AML-193 (cell line): ENCODE data around the gene PEAK1.

ENCODE experiments used
- DNase-seq, 2 experiments: peaks; one replicate each; lab custom pipeline; 2025; lab: John Stamatoyannopoulos, UW

Gene PEAK1

DNA sequence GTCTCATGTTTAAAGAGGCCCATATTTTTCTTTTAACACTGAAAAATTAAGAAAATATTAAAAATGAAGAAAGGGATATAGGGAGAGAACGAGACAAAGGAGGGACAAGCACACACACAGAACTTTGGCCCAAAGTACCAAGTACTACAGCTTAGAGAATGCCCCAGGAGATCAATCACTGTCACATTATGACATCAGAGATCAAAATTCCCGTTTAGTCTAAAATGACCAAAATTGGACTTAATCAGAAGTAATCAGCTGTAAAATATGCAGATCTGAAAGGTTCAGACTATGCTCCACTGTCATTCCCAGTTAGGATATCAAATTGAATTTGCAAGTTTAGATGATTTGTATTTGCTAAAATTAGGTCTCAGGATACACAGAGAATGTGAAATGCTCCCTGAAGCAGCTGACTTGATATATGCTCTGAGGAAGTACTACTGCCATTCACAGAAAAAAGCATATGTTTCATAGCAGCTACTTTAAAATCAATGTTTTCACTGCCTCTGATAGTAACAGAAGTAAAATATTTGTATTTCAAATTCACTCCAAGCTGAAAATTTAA lies 123.0 kb downstream of the PEAK1 start:
- DNase-seq, result no peak

DNA sequence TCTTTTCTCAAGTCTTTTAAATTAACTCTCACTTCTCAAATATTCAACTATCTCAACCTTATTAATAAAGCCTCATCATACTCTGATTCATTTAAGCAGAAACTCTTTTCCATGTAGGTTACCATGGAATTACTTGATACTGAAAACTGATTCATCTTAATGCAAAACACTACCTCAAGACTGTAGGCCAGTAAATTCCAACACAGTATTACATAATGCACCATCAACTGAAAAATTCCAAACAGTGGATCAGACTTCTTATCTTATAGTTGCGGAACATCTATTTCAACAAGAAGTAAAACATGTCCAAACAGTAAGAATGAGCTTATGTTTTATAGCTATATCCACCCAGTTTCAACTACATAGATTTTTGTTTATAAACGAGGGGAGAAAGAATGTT lies 124.5 kb downstream of the PEAK1 start:
- no peak for DNase-seq

DNA sequence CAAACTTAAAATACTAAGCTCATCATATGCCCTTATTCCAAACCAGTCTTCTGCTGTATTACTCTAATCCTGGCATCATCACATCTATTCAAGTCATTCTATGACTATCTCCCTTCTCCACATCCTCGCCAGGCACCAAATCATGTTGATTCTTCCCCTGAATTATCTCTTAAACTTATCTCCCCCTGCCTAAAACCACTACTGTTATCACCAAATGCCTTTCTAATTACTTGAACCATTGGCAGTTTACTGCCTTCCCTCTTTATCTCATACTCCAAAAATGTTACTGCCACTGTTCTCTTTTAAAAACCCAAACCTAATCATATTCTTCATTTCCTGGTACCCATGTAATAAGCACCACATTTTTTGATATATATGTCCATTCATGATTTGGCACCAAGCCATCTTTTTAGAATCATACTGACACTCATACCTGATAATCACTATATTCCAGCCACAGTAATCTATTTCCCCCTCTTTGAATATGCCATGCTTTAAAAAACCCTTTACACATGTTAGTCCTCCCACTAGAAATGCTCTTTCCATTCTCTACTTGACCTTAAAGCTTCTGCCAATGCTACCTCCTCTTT lies 126.8 kb downstream of the PEAK1 start:
- DNase-seq, result no peak

DNA sequence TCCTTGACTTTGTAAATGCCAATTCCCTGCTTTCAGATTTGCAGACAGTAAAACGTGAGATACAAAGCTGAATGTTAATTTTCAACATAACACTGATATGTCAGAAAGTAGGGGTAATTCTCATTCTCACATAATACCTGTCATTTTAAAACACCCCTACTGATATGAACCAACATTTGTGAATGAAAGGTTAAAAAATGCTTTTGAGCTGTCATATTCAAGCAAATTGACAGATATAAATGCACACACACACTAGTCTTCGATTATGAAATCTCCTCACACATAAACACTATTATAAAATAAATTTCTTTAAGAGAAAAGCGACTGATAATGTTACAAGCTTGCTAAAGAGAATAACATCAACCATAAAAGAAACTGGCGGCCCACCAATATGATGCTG lies 128.8 kb downstream of the PEAK1 start:
- DNase-seq, result no peak

DNA sequence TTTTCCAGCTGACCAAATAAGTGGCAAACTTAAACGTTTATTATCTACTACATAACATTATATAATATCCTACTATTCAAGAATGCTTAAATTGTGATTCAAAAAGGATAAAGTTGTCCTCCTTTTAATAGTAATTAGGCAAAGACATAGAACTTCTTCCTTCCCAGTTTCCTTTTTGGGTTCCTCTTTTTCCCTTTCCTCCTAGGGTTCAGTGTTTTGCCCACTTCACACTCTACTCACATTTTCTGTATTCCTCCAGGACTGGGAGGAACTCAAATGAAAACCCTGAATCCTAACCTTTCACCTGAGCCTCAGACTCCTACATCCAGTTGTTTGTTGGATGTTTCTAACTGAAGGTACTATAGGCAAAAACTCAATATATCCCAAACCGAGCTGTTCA lies 132.5 kb downstream of the PEAK1 start:
- DNase-seq, result no peak

DNA sequence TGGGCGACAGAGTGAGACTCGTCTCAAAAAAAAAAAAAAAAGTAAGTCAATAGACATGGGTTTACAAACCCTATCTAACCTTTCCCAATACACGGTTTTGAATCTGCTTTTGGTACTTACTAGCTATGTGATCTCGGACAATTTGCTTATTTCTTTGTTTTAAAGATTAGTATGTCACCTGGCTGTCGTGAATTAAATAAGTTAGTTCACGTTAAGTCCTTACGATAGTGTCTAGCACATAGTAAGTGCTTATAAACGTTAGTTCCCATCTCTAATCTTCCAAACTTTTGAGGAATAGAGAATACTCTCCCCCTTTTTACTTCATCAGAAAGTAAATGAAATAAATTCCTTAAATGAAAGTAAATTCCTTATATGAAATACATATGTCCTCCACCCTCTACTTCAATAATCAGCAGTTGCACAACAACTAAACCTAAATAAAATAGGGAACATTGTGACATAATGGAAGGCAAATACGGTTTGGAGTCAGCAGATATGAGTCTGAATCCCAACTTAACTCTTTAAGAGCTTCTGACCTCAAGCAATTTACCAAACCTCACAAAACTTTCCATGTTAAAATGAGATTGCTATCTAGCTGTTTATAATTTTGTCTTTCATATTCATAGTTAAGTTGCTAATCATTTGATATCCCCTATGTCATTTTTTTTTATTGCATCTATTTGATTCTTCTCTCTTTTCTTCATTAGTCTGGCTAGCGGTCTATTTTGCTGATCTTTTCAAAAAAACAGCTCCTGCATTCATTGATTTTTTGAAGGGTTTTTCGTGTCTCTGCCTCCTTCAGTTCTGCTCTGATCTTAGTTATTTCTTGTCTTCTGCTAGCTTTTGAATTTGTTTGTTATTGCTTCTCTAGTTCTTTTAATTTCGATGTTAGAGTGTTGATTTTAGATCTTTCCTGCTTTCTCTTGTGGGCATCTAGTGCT lies 134.6 kb downstream of the PEAK1 start:
- DNase-seq, result no peak

DNA sequence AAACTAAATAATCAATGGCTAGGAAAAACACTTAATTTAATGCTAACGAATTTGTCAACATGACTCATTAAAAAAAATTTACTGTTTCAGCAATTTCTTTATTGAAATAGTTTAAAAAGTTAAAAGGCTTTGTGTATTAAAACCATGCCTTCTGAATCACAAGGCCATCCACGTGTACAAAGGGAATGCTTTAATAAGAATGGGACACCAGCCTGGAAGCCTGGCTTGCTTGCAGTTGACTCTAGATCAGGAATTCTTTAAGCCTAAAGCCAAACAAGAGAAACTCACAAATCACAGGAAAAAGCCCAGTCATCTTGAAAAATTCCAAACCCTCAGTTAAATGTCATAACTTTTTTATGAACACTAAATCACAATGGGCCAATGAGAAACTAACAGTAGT lies 137.6 kb downstream of the PEAK1 start:
- no peak for DNase-seq

DNA sequence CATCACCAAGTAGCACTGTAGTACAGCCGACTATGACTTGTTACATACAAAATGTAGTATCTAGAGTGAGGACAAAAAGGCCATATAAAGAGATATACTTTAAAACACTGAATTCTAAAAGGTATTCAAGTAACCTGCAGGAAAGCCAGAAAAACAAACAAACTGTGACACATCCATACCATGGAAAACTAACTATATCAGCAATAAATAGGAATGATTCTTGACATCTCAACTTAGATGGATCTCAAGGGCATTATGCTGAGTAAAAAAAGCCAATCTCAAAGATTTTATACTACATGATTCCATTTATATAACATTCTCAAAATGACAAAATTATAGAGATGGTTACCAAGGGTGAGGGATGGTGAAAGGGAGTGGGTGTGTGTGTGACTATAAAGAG lies 143.0 kb downstream of the PEAK1 start:
- DNase-seq, result no peak

DNA sequence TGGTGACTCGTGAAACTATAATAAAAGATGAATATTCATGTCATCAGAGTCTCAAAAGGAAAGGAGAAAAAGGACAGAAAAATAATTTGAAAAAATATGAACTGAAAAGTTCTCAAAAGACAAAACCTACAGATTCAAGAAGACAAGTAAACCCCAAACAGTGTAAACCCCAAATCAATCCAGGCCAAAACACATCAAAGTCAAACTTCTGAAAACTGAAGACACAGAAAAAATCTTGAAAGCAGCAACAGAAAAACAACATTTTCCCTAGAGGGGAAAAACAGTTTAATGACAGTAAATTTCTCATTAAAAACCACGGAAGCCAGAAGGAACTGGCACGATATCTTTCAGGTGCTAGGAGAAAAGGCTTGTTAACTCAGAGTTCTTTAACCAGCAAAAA lies 143.8 kb downstream of the PEAK1 start:
- no peak for DNase-seq

DNA sequence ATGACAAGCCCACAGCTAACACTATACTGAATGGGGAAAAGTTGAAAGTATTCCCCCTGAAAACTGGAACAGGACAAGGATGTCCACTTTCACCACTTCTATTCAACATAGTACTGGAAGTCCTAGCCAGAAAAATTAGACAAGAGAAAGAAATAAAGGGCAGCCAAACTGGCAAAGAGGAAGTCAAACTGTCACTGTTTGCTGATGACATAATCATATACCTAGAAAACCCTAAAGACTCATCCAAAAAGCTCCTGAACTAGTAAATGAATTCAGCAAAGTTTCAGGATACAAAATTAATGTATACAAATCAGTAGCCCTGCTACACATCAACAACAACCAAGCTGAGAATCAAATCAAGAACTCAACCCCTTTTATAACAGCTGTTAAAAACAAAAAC lies 146.8 kb downstream of the PEAK1 start:
- DNase-seq, result peak; percentile 8 to 44

DNA sequence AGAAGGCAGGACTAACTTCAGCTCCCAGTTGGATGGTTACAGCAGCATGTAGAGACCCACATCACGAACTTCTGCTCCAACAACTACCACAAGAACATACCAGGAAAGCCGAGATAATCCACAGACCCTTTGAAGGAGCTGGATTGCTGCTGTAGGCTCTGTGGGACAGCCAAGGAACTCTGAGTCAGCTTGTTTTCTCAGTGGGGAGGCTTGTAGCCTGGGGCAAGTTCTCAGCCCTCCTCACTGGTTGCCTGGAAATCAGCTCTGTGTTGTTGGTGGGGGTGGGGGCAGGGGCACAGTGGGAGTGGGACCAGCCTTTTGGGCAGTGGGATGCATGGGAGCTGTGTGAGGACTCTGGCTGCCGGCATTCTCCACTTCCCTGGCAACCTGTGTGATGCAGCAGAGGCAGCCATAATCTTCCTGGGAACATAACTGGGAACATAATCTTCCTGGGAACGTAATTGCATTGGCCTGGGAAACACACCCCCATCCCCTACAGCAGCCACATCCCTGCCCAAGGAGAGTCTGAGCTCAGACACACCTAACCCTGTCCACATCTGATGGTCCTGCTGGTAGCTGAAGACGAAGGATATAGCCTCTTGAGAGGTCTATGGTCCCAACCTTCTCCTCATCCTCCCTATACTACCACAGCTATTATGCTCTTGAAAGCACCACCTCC lies 153.1 kb downstream of the PEAK1 start:
- DNase-seq, result no peak

DNA sequence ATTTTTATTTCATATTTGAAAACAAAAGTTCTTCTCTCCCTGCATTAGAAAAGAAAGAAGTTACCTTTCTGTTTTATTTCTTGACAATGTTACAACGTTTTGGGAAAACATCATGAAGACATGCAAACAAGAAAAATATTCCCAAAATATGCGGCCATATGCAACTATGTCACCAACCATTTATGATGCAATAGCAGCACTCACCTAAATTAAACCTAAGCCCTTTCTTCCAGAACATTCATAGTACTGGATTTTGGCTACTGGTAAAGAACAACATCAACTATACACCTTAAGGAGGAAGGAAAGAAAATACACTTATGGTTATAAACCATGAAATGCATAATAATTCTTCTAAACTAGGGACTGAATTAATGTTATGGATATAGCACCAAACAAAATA lies 164.5 kb downstream of the PEAK1 start:
- no peak for DNase-seq

DNA sequence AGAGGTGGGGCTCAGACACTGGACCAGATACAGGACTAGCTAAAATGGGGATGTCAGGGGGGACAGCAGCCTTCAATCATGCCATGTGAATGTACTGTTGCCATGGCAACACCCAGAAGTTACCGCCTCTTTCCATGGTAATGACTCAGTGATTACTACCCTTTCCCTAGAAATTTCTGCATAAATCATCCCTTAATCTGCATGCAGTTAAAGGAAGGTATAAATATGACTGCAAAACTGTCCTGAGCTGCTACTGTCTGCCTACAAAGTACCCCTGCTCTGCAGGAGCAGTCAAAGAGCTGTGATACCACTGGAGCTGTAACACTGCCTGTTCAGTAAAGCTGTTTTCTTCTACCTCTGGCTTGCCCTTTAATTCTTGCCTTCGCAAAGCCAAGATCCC lies 168.2 kb downstream of the PEAK1 start:
- DNase-seq, result no peak

DNA sequence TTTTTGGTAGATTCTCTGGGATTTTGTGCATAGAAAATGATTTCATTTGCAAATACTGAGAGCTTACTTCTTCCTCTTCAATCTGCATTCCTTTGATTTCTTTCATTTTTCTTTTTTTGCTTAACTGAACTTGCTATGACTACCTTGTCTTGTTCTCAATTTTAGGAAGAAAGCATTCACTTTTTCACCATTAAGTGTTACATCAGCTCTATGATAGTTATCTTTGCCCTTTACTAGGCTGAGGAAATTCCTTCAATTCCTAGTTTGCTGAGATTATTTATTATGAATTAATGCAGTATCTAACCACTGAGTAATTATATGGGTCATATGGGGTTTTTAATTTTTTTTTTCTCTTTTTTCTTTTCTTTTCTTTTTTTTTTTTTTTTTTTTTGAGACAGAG lies 172.8 kb downstream of the PEAK1 start:
- DNase-seq, result no peak

DNA sequence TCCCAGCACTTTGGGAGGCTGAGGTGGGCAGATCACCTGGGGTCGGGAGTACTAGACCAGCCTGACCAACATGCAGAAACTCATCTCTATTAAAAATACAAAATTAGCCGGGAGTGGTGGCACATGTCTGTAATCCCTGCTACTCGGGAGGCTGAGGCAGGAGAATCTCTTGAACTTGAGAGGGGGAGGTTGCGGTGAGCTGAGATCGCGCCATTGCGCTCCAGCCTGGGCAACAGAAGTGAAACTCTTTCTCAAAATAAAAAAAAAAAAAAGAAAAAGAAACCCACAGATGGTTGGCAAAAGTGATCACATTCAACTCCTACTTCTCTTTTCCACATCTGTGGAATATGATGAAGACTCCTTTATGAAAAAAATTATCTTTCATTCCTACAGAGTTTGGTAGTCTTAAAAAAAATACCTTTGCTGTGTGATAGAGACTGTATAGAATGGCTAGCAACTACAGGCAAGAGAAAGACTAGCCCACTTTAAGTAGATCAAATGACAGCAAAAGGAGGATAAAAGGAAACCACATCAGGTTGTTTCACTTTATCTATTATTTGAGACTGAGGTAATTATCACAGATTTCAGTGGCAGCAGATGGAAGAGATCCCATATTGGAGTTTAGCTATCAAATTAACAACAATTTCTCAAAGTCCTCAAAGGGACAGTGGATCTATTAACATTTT lies 176.0 kb downstream of the PEAK1 start:
- DNase-seq, result no peak

DNA sequence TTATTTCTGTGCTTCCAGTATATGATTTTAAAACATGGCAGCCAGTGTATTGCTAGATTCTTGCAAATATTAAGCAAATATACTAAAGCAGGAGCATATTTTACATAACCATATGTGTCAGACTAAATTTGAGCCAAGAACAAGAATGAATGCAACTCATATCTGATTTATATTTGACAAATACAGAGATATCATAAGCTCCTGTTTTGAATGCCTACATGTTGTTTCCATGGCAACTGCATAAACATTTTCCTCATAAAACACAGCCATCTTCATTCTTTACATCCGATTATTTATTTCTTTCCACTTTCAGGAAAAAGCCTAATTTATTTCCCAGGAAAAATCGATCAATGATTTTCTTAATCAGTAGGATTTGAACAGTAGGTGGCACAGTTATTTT lies 176.8 kb downstream of the PEAK1 start:
- no peak for DNase-seq

DNA sequence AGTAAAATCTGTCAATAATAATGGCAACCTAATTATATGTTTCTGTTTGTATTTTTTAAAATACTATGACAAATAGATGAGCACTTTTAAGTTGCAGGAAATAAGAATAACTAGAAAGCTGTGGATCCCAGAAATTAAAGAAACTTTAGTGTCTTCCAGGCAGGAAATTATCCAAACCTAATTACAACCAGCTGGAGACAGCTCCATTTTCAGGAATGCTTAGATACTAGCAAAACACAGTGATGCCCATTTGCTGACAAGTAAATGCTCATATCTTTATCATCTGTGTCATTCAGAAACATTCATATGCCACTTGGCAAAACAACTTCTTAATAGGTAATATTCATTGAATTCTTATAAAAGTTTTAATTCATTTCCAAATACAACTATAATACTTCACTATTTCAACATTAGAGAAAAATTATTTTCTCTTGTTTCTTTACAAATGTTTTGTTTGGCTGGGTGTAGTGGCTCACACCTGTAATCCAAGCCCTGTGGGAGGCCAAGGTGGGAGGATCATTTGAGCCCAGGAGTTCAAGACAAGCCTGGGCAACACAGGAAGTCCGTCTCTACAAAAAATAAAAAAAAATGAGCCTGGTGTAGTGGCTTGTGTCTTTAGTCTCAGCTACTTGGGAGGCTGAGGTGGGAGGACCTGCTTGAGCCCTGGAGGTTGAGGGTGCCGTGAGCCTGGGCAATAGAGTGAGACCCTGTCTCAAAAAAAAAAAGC lies 179.9 kb downstream of the PEAK1 start:
- no peak for DNase-seq

DNA sequence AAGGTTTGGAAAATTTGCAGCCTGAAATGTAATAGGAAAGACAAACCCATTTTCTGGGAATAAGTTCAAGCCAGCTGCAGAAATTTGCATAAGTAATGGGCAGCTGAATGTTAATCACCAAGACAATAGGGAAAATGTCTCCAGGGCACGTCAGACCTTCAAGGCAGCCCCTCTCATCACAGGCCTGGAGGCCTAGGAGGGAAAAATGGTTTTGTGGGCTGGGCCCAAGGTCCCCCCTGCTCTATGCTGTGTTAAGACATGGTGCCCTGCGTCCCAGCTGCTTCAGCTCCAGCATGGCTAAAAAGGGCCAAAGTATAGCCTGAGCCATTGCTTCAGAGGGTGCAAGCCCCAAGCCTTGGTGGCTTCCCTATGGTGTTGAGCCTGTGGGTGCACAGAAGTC lies 184.3 kb downstream of the PEAK1 start:
- DNase-seq, result no peak

DNA sequence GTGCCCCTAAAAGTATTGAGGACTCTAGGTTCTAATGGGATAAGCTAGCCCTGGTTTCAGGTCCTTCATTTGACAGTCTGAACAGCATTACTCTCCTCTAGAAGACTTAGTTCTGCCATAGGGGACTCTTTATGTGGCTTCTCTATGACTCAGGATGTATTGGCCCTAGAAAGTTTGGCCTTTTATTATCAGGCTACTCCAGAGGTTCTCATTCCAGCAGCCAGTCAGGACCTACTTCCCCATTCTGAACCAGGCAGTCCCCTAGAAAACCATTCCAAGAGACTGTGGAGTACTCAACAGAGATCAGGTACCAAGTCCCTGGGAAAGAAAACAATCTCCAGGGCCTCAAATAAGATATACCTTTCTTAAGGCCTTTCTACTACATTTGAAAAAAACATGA lies 191.1 kb downstream of the PEAK1 start:
- no peak for DNase-seq

DNA sequence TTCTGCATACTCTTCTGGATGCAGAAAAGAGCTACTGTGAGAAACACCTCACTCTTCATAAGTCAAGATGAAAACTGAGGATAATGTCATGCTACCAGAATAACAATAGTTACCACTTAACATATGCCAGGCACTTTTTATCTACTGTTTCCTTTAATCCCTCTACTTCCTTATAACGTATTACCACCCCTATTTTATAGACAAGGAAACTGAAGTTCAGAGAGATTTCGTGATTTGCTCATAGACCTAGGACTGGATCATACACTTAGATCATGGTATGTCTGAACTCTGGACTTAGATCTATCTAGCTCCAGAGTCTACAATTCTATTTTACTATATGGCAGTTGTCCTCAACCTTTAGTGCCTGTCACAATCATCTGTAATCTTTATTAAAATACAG lies 193.3 kb downstream of the PEAK1 start:
- DNase-seq, result no peak

DNA sequence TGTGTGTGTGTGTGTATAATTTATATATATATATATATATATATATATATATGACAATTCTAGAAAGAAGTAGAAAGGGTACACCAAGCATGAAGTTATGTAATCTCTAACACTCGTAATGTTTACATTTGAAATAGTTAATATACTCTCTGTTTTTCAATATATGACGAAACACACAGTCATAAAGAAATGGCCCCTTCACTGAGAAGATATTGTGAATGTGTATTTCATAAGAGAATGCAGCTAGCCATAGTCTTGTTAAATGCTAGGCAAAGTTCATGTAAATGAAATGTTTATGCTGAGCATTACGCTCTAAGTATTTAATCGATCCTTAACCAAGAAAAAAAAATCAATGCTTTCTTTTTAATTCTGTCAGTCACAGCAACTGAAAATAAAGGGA lies 194.3 kb downstream of the PEAK1 start:
- no peak for DNase-seq

DNA sequence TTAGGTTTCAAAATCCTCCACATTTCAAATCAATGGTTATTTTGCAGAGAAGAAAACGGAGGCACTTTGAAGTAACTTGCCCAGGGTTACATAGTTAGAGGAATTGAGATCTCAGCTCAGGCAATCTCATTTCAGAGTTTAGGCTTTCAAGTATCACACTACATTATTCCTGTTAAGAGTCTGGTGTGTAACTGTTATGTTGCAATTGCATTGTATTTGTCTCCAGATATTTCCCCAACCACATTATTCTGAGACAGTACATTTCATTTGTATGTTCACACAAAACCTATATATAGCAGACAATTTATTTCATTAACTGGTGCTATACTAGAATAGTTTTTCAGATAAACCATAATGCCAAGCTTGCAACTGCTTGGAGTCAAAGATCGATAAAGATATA lies 194.8 kb downstream of the PEAK1 start:
- DNase-seq, result no peak
